Muscle of back (tissue), 13 donors: Measurements from ENCODE around the gene SHANK2. TPM values are rescaled to one million over a fixed set of nuclear protein-coding genes. Genes with fewer than 3 reads are reported as not detected.

Experiments
- DNase-seq, 3 donors: peaks; one replicate each; pipeline versions ENCODE4 v3.0.0 to v3.0.0-alpha.2; 2013
- long read RNA-seq, 9 donors: transcript quantifications; one replicate each; lab custom pipeline, GENCODE V29; 2026
- polyA plus RNA-seq, 10 donors: library from polyadenylated mRNA; unstranded; fragments of 120-200 nt; gene quantifications; one replicate each; pipeline ENCODE4 v1.2.1, GENCODE V29; 2013; ENCODE audit not compliant: insufficient read length in 10 of 10

The SHANK2 gene
- 1 to 10 TPM in 9 of 10 donors, under 1 TPM in 1; 0.76 to 2.3 (median 1.4) TPM for polyA plus RNA-seq
- long read RNA-seq, donor 1: 0 reads
- long read RNA-seq, donor 2: 0 reads
- long read RNA-seq, donor 3: 0 reads
- long read RNA-seq, donor 4: 0 reads
- long read RNA-seq, donor 5: 0 reads
- long read RNA-seq, donor 6: 0 reads
- long read RNA-seq, donor 7: 0 reads
- long read RNA-seq, donor 8: 0 reads
- long read RNA-seq, donor 9: 0 reads

DNA sequence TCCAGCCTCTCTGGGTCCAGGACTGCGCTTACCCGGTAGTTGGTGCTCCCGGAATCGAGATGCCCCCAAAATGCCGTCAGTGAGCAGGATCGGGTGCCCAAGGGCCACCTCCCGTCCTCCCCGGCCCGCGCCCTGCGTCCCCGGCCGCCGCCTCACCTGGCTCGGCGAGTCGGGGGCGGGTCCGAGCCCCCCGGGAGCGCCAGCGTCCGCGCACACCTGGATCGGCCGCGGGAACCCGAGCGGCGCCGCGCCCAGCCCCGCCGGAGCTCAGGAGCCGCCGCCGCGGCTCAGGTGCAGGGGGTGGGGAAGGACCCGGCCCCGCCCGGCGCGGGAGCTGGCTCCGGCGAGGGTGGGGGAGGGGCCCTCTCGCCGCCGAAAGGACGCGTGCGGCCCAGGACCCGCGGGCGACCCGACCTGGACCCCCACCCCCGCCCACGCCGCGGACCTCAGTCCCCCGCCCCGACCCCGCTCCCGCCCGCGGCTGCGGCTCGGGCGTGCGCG, at the start of gene SHANK2:
Gene SHANK2, minus strand, starts transcription at position 309 of the 501 bp plus-strand sequence. CDS start 105,251 bp downstream, outside the sequence.
- DNase-seq: no peak

DNA sequence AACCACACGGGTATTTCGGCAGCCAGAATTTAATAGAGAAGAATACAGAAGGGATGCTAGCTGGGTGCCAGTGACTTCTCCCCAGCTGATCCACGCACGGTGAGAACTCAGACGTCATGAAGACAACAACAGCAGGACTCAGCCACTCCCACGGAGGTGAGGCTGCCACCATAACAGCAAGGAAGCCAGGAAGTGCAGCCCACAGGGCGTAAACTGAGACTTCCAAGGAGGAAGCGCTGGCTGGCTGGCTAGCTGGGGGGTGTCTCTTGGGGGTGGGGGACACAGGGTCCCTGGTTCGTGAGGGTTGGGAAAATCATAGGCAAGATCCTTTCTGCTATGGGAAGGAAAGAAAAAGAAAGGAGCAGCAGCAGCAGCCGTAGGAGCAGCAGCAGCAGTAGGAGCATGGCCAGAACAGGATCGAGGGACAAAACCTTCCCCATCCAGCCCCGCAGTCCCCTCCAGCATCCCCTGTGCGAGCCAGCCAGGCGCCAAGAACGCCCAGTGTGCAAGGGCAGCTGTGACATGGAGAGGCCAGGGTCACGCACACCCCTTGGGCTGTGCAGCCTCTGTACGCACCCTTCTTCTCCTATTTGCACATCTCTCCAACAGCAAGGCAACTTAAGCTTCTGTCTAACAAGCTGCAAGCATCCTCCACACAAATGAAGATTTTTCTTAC, 49.6 kb upstream of the SHANK2 start:
- DNase-seq: no peak

DNA sequence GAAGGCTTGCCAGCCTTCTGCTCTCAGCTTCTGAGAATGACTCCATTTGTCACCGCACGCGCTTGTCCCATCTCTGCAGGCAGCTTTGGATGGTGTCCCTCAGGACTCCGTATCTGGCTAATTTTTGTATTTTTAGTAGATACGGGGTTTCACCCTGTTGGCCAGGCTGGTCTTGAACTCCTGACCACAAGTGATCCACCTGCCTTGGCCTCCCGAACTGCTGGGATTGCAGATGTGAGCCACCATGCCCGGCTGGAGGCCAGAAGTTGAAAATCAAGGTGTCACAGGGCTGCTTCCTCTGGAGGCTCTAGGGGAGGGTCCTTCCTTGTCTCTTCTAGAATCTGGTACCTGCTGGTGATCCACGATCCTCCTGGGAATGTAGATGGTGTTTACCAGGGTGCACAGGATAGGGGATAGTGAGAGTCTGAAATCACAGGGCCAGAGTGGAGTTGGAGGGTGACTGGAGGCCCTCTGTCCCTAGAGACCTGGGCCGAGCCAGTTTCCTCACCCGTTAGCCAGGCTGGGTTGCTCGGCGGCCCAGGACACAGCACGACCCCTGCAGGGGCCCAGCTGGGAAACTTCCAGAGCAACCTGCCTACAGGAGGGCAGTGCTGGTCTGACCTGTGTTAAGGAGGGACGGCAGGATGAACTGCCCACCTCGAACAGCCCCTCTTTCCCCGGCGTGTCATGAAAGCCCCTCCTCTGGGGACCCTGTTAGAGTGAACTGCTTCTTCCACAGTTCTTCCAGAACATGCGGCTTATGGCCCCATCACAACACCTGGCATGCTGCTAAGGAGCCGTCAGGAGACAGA, 48.9 kb upstream of the SHANK2 start:
- no peak for DNase-seq

DNA sequence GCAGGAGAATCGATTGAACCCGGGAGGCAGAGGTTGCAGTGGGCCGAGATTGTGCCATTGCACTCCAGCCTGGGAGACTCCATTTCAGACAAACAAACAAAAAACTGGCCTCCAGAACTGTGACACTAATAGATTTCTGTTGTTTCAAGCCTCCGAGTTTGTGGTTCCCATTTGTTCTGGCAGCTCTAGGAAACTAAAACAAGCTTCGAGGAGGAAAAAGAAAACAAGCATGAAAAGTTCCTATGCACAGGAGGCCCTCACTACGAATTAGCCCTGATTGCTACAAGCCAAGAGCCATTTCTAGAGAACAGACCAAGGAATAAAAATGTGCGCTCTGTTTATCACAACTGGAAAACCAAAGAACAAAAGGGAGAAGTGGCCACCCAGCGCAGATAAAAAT, 47.8 kb upstream of the SHANK2 start:
- no peak for DNase-seq

DNA sequence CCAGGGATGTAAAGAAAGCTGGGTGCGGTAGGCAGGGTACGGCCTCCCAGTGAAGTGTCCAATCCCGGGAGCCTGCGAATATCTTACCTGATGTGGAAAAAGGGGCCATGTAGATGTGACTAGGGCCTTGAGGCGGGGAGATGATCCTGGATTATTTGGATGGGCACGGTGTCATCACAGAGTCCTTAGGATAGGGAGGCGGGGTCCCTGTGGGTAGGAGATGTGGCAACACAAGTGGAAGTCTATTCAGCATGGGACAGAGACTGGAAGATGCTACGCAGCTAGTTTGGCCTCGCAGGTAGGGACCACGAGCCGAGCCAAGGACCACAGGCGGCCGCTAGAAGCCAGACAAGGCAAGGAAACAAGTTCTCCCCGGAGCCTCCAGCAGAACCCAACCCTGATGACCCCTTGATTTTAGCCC, 46.4 kb upstream of the SHANK2 start:
- no peak for DNase-seq

DNA sequence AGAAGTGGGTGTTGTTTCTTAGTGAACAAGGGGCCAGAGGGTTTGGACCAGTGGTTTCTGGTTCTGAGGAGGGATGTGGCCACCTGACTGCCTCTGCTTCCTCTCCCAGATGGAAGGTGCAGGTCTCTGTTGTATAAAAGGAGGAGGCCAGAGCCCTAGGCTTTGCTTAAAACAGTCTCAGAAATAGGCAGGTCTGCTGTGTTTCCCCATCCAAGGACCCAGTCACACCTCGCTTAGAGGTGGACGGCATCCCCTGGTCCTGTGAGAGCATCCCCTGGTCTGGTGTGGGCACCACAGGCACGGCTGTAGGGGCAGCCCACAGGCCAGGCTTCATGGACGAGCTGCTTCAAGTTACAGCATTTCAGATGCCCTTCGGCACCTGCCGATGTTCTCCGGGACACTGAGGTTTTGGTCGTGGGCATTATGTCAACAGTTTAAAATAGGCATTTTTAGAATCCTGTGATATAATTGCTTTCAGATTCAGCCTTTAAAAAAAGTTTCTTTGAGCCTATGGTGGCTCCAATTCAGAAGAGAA, 45.7 kb upstream of the SHANK2 start:
- DNase-seq: no peak

DNA sequence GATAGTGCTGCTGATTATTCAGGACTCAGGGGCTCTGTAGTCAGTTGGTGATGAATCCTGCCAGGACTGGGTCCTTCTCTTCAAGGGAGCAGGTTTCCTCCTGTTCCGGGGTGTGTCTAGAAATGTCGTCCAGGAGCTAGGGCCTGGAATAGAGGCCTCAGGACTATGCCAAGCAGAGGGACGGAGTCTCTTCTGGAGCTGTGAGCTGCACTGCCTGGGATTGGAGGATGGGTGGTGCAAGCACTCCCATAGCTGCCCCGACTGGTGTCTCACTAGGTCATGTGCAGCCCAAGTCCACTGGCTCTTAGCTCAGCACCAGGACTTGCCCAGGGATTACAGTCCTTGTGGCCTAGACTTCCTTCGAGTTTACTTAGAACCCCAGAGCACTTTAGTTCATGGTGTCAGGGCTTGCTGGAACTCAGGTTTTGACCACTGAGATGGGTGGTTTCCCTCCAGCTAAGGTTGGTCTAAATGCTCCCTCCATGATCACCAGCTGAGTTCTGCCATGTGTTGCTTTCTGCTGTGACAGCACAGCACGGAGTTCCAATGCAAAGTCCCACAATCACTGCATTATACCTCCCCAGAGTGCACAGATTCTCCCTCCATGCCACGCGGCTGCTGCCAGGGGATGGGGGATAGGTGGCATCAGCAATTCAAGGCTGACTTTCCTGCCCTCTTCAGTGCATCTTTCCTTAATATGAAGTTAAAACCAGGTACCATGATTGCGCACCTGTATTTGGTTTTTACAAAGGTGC, 42.6 kb upstream of the SHANK2 start:
- no peak for DNase-seq

DNA sequence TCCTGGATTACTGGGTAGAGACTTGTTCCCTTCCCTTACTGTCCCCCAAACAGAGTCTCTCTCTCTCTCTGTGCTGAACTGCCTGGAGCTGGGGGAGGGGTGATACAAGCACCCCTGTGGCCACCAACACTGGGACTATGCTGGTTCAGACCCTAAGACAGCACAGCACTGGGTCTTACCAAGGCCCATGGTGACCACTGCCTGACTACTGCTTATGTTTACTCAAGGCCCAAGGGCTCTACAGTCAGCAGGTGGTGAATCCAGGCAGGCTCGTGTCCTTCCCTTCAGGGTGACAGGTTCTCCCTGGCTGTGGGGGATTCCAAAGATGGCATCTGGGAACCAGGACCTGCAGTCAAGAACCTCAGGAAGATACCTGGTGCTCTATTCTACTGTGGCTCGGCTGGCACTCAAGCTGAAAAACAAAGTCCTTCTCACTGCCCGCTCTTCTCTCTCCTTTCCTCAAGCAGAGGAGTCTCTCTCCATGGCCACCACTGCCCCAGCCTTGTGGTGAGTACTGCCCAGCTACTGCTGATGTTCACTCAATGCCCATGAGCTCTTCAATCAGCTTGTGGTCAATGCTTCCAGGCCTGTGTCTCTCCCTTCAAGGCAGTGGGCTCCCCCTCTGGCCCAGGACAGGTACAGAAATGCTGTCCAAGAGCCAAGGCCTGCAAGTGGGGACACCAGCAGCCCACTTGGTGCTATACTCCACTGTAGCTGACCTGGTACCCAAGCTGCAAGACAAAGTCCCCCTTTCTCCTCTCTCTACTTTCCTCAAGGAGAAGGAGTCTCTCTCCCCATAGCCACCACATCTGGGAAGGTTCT, 41.8 kb upstream of the SHANK2 start:
- no peak for DNase-seq

DNA sequence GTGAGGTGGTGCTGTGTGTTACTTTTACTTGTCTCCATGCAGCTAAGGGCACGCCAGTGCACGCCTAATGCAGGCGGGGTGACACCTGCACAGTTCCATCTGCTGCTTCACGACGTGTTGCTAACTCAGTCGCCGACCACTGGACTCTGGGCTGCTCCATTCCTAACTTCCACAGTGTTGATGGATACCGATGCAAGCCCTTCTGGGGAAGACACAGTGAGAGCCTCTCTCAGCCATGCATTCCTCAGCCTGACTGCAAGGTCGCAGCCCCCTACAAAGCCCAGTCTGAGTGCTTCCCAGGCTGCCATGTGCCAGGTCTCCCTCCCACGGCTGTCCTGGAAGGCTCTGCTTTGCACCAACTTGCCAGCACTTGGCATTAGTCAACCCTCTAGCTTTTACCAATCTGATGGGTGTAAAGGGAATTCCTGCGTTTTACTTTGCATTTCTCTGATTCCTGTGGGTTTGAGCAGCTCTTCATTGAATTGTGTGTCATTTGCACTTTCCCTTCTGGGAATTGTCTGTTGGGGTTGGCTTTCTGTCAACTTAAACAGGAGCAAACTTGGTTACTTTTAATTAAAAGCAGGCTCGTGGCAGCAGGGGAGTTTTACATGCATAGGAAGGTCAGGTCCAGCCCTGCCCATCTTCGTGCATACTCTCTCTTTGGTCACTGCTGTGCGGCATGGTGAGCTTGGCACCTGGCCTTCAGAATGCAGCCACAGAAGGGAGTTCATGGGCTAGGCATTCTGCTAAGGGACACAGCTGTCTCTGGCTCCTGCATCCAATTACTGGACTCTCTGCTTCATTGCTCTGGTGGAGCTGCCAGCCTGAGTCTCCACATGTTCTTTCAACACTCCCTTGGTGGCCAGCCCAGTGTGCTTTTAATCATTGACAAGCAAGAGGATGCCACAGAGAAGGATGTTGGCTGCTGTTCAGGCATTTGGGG, 34.6 kb upstream of the SHANK2 start:
- DNase-seq: peak; percentile 44 to 92 (median 52)

DNA sequence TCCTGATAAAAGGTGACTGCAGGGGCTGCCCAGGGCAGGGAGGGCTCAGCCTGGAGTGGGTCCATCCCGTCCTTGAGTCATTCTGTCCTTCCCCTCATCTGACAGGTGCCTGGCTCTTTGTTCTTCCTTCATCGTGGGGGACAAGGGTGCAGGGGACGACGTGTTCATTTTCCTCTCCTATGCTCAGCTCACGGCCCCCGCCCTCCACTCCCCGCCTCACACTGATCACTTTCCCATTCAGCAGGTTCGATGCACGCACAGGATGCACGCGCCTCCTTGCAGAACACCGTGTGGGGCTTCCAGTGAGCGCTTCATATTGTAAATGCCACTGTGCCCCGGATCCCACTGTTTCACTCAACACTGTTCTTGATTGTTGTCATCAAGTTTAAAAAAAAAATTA, 32.7 kb upstream of the SHANK2 start:
- DNase-seq: no peak

DNA sequence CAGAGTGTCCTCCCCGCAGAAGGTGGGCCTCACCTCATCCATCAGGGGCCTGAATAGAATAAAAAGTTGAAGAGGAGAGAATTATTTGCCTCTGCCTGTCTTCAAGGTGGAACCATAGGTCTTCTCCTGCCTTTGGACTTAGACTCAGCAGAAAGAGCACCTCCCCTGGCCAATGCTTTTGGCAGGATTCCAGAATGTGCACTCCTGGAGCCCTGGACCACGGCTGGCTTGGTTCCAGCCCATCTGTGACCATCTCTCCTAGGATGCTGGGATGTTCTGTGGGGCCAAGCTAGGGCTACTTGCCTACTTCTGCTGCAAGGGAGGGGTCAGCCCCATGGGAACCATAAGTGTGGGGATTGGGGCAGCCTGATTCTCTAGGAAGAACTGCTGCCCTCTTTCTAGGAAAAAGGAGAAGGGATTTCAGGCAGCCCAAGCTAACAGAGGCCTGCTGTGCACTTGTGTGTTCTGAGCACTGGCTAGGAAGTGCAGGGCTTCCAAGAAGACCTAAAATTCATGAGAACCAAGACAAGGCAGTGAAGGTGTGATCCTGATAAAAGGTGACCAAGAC, 32.2 kb upstream of the SHANK2 start:
- no peak for DNase-seq

DNA sequence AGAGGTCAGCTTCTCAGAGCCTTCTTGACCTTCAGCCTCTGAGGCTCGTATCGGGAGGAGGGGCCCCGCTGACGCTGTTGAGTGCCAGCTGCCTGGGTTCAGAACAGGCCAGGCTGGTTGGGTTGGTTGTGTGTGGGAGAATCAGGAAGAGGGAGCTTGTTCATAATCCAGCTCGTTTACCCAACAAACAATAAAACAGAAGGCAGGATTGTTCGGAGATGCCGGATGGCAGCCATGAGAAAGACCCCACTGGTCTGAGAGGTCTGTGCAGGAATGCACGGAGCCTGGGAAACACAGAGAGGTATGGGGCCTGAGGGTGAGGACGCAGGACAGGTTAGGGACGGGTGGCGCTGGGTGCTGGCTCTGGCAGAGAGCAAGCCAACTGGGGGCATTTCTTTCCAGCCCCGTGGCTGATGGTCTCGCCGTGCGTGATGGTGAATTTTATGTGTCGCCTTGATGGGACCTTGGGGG, 31.6 kb upstream of the SHANK2 start:
- no peak for DNase-seq

DNA sequence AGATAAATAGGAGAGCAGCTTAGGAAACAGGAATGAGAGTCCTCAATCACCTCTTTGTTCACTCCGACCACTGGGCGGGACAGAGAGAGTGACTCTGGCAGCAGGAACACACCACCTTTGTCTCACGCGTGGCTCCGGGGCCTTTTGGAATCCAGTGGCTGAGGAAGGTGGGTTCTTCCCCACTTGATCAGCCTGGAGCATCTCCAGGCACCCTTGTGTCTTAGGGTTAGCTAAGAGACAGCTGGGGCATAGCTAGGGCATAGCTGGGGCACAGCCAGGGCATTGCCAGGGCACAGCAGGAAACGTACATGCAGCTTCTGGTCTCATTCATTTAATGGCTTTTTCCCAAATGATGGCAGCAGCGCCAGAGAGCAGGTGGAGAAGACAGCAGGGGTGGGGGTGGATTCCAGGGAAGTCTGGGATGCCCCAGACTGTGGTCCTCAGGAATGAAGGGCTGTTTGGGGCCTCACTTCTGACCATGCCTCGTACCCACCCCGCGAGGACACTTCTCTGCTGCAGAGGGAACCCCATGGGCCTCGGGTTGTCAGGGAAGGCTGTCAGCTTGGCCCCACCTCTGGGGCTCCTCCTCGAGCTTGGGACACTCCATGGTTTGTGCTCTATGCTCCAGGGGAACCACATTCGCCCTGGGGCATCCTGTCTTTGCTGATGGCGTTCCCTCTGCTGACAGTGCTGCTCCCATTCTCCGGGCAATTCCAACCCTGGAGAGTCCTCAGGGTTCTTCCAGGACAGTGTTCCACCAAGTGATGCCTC, 30.4 kb upstream of the SHANK2 start:
- DNase-seq: no peak

DNA sequence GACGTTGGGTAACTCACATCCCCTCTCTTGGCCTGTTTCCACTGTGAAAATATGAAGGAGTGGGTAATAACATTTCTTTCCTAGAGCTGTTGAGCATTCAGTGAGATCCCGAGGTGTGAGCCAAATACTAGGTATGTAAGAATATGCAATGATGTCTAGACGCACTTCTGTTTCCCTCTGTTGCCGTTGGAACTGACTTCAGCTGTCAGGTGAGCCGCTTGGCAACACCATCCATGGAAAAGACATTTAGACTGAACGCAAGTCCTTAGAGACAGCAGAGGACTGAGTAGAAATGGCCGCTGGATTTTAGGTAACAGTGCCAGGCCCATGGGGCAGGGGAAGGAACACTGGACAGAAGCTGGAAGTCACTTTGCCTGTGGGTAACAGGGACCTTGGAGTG, 29.5 kb upstream of the SHANK2 start:
- peak in 2 of 3 donors; percentile 21 to 46 for DNase-seq

DNA sequence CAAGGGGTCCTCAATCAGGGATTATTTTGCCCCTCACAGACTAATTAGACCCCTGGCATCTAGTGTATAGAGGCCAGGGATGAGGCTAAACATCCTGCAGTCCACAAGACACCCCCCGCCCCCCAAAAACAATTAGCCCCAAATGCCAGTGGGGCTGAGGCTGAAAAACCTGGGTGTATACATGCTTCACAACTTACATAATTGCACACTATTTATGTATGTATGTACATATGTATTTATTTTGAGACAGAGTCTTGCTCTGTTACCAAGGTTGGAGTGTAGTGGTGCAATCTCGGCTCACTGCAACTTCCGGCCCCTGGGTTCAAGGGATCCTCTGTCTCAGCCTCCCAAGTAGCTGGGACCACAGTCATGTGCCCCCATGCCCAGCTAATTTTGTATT, 28.8 kb upstream of the SHANK2 start:
- DNase-seq: no peak

DNA sequence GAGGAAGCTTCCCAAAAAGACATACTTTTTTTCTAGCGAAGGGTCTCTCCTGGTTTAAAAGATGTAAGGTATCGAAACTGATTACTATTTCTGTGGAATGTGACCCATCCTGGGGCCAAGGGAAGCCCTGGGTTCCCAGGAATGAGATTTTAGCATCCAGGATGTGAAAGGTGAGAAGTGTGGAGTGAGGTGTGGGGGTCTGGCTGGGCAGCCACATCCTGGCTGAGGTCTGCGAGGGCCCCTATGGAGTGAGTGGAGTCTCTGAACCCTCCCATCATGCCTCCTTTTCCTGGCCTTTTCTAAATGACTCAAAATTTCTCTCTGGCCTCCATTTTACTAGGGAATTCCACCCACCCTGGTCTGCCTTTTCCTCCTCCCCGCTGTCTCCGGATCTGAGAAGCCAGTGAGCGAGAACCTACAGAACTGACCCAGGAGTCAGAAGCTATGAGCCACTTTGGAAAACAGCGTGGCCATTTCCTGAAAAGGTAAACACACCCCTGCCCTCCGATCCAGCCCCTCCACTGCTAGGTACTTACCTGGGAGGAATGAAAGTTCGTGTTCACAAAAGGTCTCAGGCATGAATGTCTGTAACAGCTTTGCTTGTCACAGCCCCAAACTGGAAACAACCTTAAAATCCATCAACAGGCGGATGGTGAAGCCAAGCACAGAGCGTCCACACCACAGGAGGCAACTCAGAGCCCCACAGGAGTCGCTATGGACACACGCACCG, 27.7 kb upstream of the SHANK2 start:
- no peak for DNase-seq

DNA sequence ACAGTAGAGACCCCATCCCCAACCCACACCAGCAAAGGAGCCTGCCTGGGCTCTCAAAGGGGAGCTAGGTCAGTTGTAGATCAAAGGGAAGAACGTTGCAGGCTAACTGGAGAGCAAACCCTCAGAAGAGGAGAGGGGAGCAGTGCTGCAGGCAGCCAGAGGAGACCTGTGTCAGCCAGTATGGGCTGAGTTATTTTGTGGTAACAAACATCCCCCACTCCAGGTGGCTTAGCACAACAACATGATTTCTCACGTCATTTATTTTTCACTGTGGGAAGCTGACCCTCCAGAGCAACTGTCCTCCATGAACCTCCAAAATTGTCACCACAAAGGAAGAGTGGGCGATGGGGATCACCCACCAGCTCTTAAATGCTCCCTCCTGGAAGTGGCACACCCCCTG, 19.8 kb upstream of the SHANK2 start:
- no peak for DNase-seq
